ENCODE results near the gene INPP5D. TPM values are rescaled to one million over a fixed set of nuclear protein-coding genes. Genes with fewer than 3 reads are reported as not detected.

The INPP5D gene
- total RNA-seq, 1 experiment from 2014 or later: 12.7 TPM

GRCh38 chr2:233114421-233114861 lies 54.3 kb downstream of the INPP5D start:
- H2AFZ ChIP-seq (ENCODE audit: low read length): no peak overlapping the region

More at GRCh38 chr2:233114421-233114861, 54.3 kb downstream of the INPP5D start:
- no peaks in the 10 kb centered on the region for H3K9me3 Mint-ChIP-seq
- H4K5ac ChIP-seq (ENCODE audit: insufficient read length, low read depth, low read length): no peak overlapping the region
- no peak overlapping the region for H3K23ac ChIP-seq (ENCODE audit: insufficient read length, low read depth, low read length)
- peak overlapping the region in 1 of 3 experiments; percentile 23; a peak in 1 of 7 replicates for H3K27ac Mint-ChIP-seq
- H2AK5ac ChIP-seq (ENCODE audit: insufficient read length, low read length): no peak overlapping the region
- H2BK20ac ChIP-seq (ENCODE audit: low read depth, low read length, poor library complexity, severe bottlenecking): no peak overlapping the region
- no peak overlapping the region for H3K4me2 ChIP-seq (ENCODE audit: insufficient read depth, insufficient read length, low read length)
- H3K27ac ChIP-seq (ENCODE audit: insufficient read length, low read depth, low read length): no peak overlapping the region
- no peak overlapping the region for H3K18ac ChIP-seq (ENCODE audit: insufficient read length, low read depth, low read length)
- H2BK120ac ChIP-seq (ENCODE audit: low read depth, low read length, poor library complexity, severe bottlenecking): no peak overlapping the region
- no peaks in the 10 kb centered on the region for H4K20me1 ChIP-seq (ENCODE audit: control insufficient read depth, insufficient read depth, insufficient read length)
- WGBS (ENCODE audit: extremely low coverage, insufficient read length, low lambda C conversion rate): no CpG with 5 or more reads among the region's 11 CpGs
- H2BK5ac ChIP-seq (ENCODE audit: insufficient read length, low read length): no peak overlapping the region
- H3K4me1 Mint-ChIP-seq: peaks cover 25 to 26% of the 10 kb centered on the region in 2 experiments
- no peak overlapping the region for H3K4ac ChIP-seq (ENCODE audit: low read depth, low read length)
- no peak overlapping the region for H3T11ph ChIP-seq (ENCODE audit: low read length)
- no peak for TF ChIP-seq CTCF (conservative IDR thresholded peaks at IDR 0.05)
- no peak overlapping the region for H4K8ac ChIP-seq (replicated peaks; ENCODE audit: insufficient read length, low read depth, low read length)
- H3K56ac ChIP-seq (ENCODE audit: insufficient read length, low read depth, low read length): no peak overlapping the region
- peaks cover 2% of the 10 kb centered on the region; the same call in 1 of the 2 replicates for H3K4me1 ChIP-seq (ENCODE audit: insufficient read depth, low read length)
- H3K27me3 ChIP-seq (ENCODE audit: insufficient read depth, low read length): no peaks in the 10 kb centered on the region
- H3K9me3 ChIP-seq (ENCODE audit: control insufficient read depth, low read depth, low read length): no peaks in the 10 kb centered on the region
- H3K79me2 ChIP-seq (ENCODE audit: insufficient read depth, low read length): no peaks in the 10 kb centered on the region
- no peak for DNase-seq
- H3K14ac ChIP-seq (ENCODE audit: insufficient read depth, low read length): no peak overlapping the region
- H3K79me1 ChIP-seq (ENCODE audit: insufficient read depth, low read depth, low read length, poor library complexity, severe bottlenecking): no peaks in the 10 kb centered on the region
- no peak overlapping the region for H4K91ac ChIP-seq (ENCODE audit: insufficient read length, low read depth, low read length)
- H2BK15ac ChIP-seq (ENCODE audit: low read depth, low read length): no peak overlapping the region; the same call in 1 of the 2 replicates
- H2BK12ac ChIP-seq (ENCODE audit: insufficient read length, low read depth, low read length): no peak overlapping the region
- peaks cover 2% of the 10 kb centered on the region for H3K23me2 ChIP-seq (ENCODE audit: insufficient read length, low read depth, low read length, poor library complexity, severe bottlenecking)
- no peak overlapping the region for H3K4me3 Mint-ChIP-seq
- H3K36me3 Mint-ChIP-seq (ENCODE audit: insufficient read depth in 1 of 3, low read depth in 3 of 3): no peaks in the 10 kb centered on the region; a peak in 1 of 7 replicates
- no peaks in the 10 kb centered on the region; the same call in 1 of the 2 replicates for H3K27me3 Mint-ChIP-seq (ENCODE audit: low read depth)
- no peak overlapping the region for H3K9ac ChIP-seq (ENCODE audit: extremely low read depth, insufficient read length, low read length)
